Loucy (cell line): Measurements from ENCODE around the gene RAB30.

Experiments used
- H2AFZ ChIP-seq: fragments of 200-600 bp; sonication (generic); 2 replicates; pipeline ENCODE4 v1.6.0; 2016; ENCODE audit warnings: antibody characterized with exemption, mild to moderate bottlenecking, low read length, moderate library complexity
- H3F3A ChIP-seq: fragments of 200-600 bp; 2 replicates; pipeline ENCODE4 v1.6.0; 2016; ENCODE audit warnings: antibody characterized with exemption, low read depth, mild to moderate bottlenecking
- H3K27me3 ChIP-seq: fragments of 200-600 bp; sonication (generic); 2 replicates; pipeline ENCODE4 v1.6.1; 2014; ENCODE audit warnings: low read length, mild to moderate bottlenecking; ENCODE audit not compliant: insufficient read depth, poor library complexity, severe bottlenecking
- H3K36me3 ChIP-seq: fragments of 200-600 bp; sonication (generic); 2 replicates; pipeline ENCODE4 v1.6.1; 2016; ENCODE audit warnings: low read length; ENCODE audit not compliant: insufficient read depth
- H3K4me1 ChIP-seq: fragments of 200-600 bp; sonication (generic); 2 replicates; pipeline ENCODE4 v1.5.1; 2014; ENCODE audit warnings: low read length, mild to moderate bottlenecking; ENCODE audit not compliant: insufficient read depth, poor library complexity, severe bottlenecking
- H3K4me2 ChIP-seq: fragments of 200-600 bp; sonication (generic); 2 replicates; pipeline ENCODE4 v1.6.0; 2014; ENCODE audit warnings: antibody characterized with exemption, low read length, low read depth, mild to moderate bottlenecking; ENCODE audit not compliant: poor library complexity, severe bottlenecking
- H3K4me3 ChIP-seq: fragments of 200-600 bp; sonication (generic); 2 replicates; pipeline ENCODE4 v1.5.1; 2014; ENCODE audit warnings: low read length, mild to moderate bottlenecking, mixed read lengths; ENCODE audit not compliant: poor library complexity, severe bottlenecking
- H3K79me2 ChIP-seq: fragments of 200-600 bp; sonication (generic); 2 replicates; pipeline ENCODE4 v1.6.1; 2014; ENCODE audit warnings: low read length; ENCODE audit not compliant: insufficient read depth
- H3K9ac ChIP-seq: fragments of 200-600 bp; sonication (generic); 2 replicates; pipeline ENCODE4 v1.6.0; 2014; ENCODE audit warnings: mild to moderate bottlenecking, low read depth, low read length, moderate library complexity; ENCODE audit not compliant: poor library complexity, severe bottlenecking
- H3K9me2 ChIP-seq: fragments of 200-600 bp; sonication (generic); replicated peaks from 2 replicates; pipeline ENCODE4 v1.6.1; 2016; ENCODE audit warnings: low read depth, low read length, mixed read lengths
- H3K9me3 ChIP-seq: fragments of 200-600 bp; sonication (generic); 2 replicates; pipeline ENCODE4 v1.6.1; 2014; ENCODE audit warnings: mild to moderate bottlenecking, antibody characterized with exemption, low read length, low read depth; ENCODE audit not compliant: insufficient read depth
- H4K20me1 ChIP-seq: fragments of 200-600 bp; sonication (generic); 2 replicates; pipeline ENCODE4 v1.6.0; 2014; ENCODE audit warnings: antibody characterized with exemption, low read length, mild to moderate bottlenecking; ENCODE audit not compliant: insufficient read depth, poor library complexity, severe bottlenecking
- CTCF ChIP-seq: fragments of 200-600 bp; sonication (generic); conservative IDR thresholded peaks from 2 replicates; pipeline ENCODE4 v1.5.1; 2014; ENCODE audit warnings: mild to moderate bottlenecking, antibody characterized with exemption, low read length
- EZH2phosphoT487 ChIP-seq: fragments of 200-600 bp; IDR thresholded peaks from 2 replicates; pipeline ENCODE4 v1.6.1; 2018; ENCODE audit warnings: antibody characterized with exemption, mild to moderate bottlenecking, moderate library complexity, borderline replicate concordance

The RAB30 gene

DNA sequence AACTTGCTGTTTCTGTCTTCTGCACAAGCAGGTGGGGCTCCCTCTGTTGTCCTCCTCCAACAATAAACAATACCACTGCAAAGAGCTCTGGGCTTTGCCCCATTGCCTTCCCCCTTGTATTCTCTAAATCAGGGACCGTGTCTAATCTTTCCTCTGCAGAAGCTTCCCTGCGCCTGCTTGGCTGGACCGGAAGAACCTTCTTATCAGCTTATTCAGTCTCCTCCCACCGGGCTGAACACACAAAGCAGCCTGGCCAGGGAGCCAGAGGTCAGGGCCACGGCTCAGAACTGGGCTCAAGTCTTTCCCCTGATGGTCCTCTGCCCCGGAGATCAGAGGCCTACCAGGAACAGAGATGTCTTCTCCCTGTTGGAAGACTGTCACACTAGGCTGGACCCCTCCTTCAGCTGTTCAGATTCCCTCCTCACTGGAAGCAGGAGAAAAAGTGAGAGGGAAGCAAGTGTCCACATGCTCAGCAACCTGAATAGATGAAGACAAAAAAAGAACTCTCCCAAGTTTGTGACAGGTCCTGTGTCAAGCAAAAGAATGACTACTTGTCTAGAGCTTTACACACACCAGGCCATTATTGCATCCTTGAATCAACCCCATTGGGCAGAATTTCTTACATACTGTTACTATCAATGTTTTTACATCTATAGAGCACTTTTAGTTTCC lies 63.7 kb downstream of the RAB30 start:
- no peak overlapping the region for H2AFZ ChIP-seq
- no peak overlapping the region for H3K4me2 ChIP-seq
- H3K9ac ChIP-seq = no peak overlapping the region
- no peaks in the 10 kb centered on the region for H3F3A ChIP-seq
- H3K27me3 ChIP-seq = no peaks in the 10 kb centered on the region
- no peaks in the 10 kb centered on the region for H3K9me3 ChIP-seq
- H3K4me3 ChIP-seq = no peak overlapping the region
- H3K79me2 ChIP-seq = no peaks in the 10 kb centered on the region
- TF ChIP-seq CTCF = no peak
- TF ChIP-seq EZH2phosphoT487 = no peak
- H4K20me1 ChIP-seq = no peaks in the 10 kb centered on the region
- no peaks in the 10 kb centered on the region for H3K36me3 ChIP-seq
- H3K4me1 ChIP-seq = no peaks in the 10 kb centered on the region
- no peaks in the 10 kb centered on the region for H3K9me2 ChIP-seq

GRCh38 chr11:83007477-83007876 lies 64.2 kb downstream of the RAB30 start:
- TF ChIP-seq EZH2phosphoT487 (no peak), CTCF (no peak)
- Histone ChIP-seq H2AFZ (no peak overlapping the region), H3K4me1 (no peaks in the 10 kb centered on the region)

GRCh38 chr11:83006877-83007330 lies 64.8 kb downstream of the RAB30 start:
- H2AFZ ChIP-seq = no peak overlapping the region
- no peaks in the 10 kb centered on the region for H3K4me1 ChIP-seq
- no peaks in the 10 kb centered on the region for H3K27me3 ChIP-seq
- H3K9ac ChIP-seq = no peak overlapping the region
- no peak overlapping the region for H3K4me3 ChIP-seq
- no peaks in the 10 kb centered on the region for H3K9me3 ChIP-seq
- no peaks in the 10 kb centered on the region for H3K9me2 ChIP-seq
- H3K4me2 ChIP-seq = no peak overlapping the region
- no peaks in the 10 kb centered on the region for H3F3A ChIP-seq
- no peaks in the 10 kb centered on the region for H4K20me1 ChIP-seq
- H3K36me3 ChIP-seq = no peaks in the 10 kb centered on the region
- no peak for TF ChIP-seq CTCF
- no peak for TF ChIP-seq EZH2phosphoT487
- H3K79me2 ChIP-seq = no peaks in the 10 kb centered on the region

More at GRCh38 chr11:83007477-83007876, 64.2 kb downstream of the RAB30 start:
- Histone ChIP-seq H3K9ac (no peak overlapping the region), H3F3A (no peaks in the 10 kb centered on the region), H3K9me3 (no peaks in the 10 kb centered on the region), H3K79me2 (no peaks in the 10 kb centered on the region), H4K20me1 (no peaks in the 10 kb centered on the region), H3K9me2 (no peaks in the 10 kb centered on the region), H3K27me3 (no peaks in the 10 kb centered on the region), H3K36me3 (no peaks in the 10 kb centered on the region), H3K4me3 (no peak overlapping the region), H3K4me2 (no peak overlapping the region)
